HT-29 (cell line): Measurements from ENCODE around the gene METTL9. TPM values are rescaled to one million over a fixed set of nuclear protein-coding genes. Genes with fewer than 3 reads are reported as not detected.
"Not testable (repeated sequence)": the region's sequence is repeated elsewhere in the genome, so short reads cannot be mapped to it uniquely, and the experiment has no call there.

Source experiments
- DNase-seq: peaks from one replicate; pipeline ENCODE4 v3.0.0-alpha.2; 2015; ENCODE audit warnings: low spot score
- total RNA-seq: library from RNA; depleted of rRNA; stranded (reverse); fragments of >200 nt; shearing (Covaris generic); gene quantifications from 2 replicates; pipeline ENCODE4 v1.2.3, GENCODE V29; 2014

METTL9 gene
- total RNA-seq, 1 experiment from 2014 or later = 120 TPM

DNA sequence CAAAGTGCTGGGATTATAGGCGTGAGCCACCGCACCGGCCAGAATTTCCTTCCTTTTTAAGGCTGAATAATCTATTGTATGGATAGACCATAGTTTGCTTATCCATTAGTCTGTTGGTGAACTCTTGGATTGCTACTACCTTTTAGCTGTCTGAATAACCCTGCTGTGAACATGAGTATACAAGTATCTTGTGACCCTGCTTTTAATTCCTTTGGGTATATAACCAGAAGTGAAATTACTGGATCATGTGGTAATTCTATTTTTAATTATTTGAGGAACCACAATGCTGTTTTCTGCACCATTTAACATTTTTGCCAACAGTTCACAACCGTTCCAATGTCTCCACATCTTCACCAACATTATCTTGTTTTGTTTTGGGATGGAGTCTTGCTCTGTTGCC is 59.7 kb downstream of the METTL9 start:
- DNase-seq = no peak

DNA sequence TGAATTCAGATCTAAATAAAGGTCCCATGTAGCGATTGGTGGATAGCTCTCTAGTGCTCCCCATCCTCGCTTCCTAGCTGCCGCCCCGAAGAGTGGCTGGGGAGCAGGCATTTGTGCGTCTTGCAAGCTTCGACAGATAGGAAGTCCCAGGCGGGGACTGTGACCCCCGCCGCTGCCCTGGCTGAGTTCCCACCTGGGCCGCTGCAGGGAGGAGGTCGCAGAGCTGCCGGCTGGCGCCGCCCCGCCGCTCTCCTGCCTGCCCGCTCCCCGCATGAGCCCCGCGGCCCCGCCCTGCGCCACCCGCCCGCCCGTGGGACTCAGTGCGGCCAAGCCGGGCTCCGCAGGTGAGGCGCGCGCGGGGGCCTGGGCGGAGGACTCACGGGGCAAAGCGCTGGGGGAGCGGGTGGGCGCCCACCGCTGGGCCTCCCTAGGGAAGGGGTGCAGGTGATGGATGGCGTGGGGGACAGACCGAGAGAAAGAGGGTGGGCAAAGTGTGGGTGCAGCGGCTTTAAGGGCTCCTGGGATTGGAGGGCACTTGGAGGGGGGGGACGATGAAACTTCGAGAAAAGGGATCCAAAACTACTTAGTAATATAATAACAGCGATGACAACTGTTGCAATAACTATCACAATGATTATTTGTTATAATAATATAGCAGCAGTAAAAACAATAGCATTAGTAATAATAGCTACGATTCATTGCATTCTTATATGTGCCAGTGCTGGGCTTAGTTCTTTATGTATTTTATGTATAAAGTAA is 64.7 kb downstream of the METTL9 start, which contains the start of gene OTOA:
Gene OTOA, plus strand, starts transcription at position 80 of the 759 bp plus-strand sequence. CDS start 14,547 bp downstream, outside the sequence.
- DNase-seq = no peak

DNA sequence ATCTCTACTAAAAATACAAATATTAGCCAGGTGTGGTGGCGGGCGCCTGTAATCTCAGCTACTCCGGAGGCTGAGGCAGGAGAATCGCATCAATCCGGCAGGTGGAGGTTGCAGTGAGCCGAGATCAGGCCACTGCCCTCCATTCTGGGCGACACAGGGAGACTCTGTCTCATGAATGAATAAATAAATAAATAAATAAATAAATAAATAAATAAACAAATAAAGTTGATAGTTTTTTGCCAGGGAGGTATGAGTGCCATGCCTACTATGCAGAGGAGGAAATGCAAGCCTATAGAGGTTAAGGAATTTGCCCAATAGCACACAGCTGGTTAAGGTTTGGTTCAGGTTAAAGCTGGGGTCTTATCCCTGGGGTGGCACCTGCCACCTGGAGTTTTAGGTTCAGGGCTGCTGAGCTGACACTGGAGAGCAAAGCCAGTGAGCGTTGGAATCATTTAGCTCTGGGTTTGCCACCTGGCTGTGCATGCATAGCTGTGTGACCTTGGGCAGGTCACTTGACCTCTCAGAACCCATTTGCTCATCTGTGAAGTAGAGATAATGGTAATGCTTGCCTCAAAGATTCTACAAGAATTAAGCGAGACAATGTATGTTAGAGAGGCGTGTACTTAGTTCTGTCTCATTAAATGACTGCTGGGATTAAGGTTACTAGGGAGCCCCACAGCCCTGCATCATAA is 65.6 kb downstream of the METTL9 start:
- DNase-seq = no peak

DNA sequence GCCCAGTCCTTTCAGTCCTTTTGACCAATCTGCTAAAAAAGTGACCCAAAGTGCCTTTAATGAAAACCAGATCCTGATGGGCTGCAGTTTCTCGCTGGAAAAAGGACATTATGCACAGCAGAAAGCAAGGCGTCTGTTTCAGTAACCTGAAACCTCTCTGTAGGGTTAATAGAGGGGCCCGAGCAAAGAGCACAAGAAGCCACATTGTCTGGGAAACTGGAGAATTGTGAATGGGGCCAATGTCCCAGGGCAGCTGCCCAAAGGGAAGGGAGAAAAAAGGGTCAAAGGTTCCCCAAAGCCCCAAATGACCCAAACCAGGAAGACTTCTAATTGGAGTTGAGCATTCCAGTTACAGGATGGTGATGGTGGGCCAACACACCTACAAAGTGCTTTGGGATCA is 67.4 kb downstream of the METTL9 start:
- no peak for DNase-seq

DNA sequence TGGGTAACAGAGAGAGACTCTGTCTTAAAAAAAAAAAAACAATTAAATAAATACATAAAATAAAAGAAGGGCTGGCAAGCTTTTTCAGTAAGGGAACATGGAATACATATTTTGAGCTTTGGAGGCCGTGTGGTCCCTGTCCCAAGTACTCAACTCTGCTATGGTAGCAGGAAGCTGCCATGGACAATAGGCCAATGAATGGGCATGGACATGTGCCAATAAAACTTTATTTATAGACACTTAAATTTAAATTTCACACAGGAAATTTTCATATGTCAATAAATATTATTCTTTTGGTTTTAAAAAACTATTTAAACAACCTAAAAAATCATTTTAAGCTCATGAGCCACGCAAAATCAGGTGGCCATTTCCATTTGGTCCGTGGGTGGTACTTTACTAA is 68.2 kb downstream of the METTL9 start:
- DNase-seq = no peak

DNA sequence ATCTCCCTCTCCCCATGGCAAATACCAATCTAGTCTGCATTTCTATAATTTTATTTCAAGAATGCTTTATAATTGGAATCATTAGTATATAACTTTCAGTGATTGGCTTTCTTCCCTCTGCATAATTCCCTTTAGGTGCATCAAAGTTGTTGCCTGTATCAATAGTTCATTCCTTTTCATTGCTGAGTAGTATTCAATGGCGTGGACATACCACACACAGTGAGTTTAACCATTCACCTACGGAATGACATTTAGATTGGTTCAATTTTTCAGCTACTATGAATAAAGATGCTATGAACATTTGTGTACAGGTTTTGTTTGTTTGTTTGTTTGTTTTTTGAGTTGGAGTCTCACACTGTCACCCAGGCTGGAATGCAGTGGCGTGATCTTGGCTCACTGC is 74.1 kb downstream of the METTL9 start:
- no peak for DNase-seq

DNA sequence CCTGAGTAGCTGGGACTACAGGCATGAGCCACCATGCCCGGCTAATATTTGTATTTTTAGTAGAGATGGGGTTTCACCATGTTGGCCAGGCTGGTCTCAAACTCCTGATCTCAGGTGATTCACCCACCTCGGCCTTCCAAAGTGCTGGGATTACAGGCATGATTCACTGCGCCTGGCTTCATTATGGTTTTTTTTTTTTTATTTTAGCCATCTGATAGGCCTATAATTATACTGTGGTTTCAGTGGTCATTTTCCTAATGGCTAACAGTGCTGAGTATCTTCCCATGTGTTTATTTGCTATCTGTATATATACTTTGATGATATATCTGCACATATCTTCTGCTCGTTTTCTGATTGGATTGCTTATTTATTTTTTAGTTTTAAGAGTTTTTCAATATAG is 75.1 kb downstream of the METTL9 start:
- not testable (repeated sequence) for DNase-seq

DNA sequence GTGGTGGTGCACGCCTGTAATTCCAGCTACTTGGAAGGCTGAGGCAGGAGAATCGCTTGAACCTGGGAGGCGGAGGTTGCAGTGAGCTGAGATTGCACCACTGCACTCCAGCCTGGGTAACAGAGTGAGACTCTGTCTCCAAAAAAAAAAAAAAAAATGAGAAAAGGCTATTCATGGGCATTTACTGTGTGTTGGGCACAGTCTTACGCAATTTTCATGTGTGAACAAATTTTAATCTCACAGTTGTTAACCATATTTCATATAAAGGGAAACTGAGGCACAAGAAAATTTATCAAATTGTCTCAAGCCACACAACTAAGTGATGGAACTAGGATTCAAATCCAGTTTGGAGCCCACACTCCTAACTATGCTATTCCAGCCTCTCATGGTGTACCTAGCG is 81.3 kb downstream of the METTL9 start:
- not testable (repeated sequence) for DNase-seq

DNA sequence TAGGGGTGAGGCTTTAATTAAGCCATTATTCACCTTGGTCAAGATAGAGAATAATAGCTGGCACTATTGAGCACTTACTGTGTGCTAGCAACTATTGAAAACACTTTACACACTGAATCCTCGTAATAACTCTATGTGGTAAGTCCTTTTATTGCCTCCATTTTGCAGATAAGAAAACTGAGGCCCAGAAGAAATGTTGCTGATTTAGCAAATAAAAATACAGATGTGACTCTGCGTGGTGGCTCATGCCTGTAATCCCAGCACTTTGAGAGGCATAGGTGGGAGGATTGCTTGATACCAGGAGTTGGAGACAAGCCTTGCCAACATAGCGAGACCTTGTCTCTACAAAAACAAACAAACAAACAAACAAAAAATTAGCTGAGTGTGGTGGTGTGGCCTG is 83.8 kb downstream of the METTL9 start:
- no peak for DNase-seq

DNA sequence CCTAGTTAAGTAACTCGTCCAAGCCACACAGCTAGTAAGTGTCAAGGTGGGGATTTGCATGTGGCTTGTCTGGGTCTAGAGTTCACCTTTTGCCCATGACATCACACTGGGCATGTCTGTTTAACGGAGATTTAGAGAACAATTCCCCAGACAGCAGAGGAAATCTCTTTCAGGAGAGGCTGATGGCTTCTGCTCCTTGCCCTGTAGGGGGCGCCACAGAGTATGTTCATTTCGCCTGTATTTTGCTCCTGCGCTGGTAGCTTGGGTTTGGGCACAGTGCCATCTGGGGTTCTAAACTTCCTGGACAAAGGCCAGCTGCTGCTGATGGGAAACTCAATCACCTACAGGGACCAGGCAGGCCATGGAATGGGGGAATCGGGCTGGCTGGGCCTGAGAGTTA is 84.8 kb downstream of the METTL9 start:
- peak; percentile 52 for DNase-seq

DNA sequence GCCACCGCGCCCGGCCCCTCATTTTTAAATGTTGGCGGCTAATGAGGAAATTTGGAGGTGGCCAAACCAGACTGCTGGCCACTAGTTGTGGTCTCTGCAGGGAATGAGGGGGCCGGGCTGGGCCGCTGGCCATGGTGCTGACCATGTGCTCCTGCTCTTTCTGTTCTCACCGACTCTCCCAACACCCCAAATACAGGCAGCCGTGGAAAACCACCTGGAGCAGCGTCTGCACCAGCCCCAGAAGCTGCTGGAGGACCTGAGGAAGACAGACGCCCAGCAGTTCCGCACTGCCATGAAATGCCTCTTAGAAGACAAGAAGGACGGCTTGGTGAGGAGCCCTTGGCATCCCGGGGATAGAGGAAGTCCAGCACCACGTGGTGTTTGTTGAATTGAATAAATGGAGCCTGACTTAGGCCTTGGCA is 85.7 kb downstream of the METTL9 start:
- no peak for DNase-seq

DNA sequence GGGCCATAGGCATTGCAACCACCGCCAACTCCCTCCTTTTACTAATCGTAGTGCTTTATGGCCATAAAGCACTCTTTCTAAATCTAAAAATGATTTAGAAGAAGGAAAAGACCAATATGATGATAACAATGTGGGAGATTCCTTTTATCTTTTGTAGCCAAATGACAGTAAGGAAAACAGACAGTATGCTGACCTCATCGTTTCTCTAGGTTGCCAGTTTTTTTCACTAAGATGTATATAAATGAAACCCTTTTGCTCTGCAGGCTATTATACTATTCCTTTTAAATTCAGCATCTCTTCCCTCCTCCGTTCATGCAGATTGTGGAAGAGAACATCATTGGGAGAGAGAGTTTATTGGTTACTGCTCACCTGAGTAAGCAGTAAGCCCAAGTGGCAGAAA is 89.7 kb downstream of the METTL9 start:
- DNase-seq = no peak

DNA sequence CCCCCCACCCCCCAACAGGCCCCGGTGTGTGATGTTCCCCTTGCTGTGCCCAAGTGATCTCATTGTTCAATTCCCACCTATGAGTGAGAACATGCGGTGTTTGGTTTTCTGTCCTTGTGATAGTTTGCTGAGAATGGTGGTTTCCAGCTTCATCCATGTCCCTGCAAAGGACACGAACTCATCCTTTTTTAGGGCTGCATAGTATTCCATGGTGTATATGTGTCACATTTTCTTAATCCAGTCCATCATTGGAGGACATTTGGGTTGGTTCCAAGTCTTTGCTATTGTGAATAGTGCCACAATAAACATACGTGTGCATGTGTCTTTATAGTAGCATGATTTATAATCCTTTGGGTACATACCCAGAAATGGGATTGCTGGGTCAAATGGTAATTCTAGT is 91.6 kb downstream of the METTL9 start:
- not testable (repeated sequence) for DNase-seq

DNA sequence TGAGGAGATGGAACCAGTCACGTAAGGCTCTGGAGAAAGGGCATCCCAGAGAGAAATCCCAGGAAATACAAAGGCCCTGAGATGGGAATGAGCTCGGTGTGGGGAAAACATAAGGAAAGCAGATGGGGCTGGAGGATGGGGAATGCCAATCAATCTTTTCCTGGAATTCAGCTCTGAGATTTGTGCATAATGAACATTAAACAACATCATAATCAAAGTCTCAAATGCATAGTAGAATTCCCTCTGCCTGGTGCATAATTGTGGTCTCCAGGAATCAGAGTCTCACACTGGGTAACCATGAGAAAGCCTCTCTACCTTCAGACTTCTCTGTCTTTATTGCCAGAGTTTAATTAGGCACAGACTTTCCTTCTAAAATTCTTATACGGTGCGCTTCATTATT is 95.2 kb downstream of the METTL9 start:
- DNase-seq = no peak

DNA sequence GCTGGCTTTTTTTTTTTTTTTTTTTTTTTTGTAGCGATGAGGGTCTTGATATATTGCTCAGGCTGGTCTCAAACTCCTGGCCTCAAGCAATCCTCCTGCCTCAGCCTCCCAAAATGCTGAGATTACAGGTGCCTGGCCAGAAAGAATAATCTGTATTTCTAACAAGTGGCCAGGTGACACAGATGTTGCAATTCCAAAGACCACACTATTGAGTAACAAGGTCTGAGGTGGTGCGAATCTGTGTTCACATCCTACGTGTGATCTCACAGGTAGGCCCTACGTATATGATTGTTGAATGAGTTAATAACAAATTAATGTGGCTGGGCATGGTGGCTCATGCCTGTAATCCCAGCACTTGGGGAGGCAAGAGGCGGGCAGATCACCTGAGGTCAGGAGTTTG is 97.7 kb downstream of the METTL9 start:
- DNase-seq = no peak

DNA sequence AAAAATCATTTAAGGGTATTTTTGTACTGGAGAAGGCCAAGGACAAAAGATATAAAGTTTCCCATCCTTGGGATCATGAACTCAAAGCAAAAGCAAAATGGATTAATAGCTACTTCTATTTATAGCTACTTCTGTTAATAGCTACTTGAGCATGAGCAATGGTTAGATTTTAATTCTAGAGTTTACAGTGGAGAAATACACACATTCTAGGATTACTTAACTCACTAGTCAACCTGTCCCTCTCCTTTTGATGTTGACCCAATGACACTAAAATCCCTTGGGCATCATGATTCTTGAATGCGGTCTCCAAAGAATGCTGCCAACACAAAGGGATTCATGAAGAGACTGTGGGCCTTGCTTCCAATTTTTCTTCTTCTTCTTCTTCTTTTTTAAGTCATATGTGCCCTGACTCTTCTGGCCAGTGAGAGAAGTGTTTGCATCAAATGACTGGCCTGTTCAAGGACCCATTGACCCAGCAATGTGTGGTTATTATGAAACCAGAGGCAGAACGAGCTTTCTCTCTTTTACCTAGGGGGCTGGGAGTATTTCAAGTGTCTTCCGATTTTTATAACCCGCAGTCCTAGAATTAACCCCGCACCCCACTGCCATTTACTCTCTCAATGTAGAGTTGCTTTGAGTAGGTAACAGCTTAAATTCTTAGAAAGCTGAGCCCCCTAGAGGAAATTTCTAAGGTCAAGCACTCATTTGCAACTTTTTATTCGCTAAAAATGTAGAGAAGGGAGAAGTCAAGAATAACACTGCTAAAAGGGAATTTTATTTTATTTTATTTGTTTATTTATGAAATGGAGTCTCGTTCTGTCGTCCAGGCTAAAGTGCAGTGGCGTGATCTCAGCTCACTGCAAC is 99.0 kb downstream of the METTL9 start:
- no peak for DNase-seq

DNA sequence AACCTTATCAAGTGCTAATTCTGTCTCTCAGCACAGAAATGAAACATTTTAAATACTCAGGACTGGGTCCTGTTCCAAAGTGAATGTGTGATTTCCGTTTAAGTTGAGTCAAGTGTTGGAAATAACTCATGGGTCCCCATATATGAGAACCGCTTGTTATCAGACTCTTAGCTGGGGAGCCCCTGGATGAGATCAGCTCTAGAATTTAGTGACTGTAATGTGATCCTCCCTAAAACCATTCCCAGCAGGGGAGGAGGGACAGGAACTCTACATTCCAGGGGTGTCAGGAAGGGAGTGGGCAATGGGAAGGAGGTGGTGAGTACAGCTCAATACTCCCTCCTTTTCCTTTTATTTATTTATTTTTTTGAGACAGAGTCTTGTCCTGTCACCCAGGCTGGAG is 101.9 kb downstream of the METTL9 start:
- no peak for DNase-seq

DNA sequence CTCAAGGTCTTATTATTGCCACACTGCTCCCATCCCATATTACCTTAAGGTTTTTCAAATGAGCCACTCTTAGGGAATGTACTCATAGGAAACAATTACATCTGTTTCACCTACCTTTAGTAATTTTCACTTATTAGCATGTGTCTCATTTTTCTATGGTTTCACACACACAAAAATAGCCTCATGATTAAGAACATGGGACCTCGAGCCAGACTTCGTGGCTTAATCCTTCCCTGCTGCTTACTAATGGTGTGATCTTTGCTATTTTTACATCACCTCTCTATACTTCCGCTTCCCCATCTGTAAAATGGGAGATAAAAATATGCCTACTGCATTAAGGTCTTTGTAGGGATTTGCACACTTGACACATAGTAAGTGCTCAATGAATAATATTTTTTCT is 102.9 kb downstream of the METTL9 start:
- no peak for DNase-seq

DNA sequence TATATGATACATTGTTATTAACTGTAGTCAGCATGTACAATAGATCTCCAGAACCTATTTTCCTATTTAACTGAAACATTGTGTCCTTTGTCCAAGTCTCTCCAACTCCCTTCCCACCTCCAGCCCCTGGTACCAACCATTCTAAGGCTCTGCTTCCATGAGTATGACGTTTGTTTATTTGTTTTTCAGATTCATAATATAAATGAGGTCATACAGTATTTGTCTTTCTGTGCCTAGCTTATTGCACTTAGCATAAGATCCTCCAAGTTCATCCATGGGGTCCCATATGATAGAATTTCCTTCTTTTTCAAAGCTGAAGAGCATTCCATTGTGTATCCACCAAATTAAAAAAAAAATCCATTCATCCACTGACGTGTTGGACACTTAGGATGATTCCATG is 103.8 kb downstream of the METTL9 start:
- no peak for DNase-seq

DNA sequence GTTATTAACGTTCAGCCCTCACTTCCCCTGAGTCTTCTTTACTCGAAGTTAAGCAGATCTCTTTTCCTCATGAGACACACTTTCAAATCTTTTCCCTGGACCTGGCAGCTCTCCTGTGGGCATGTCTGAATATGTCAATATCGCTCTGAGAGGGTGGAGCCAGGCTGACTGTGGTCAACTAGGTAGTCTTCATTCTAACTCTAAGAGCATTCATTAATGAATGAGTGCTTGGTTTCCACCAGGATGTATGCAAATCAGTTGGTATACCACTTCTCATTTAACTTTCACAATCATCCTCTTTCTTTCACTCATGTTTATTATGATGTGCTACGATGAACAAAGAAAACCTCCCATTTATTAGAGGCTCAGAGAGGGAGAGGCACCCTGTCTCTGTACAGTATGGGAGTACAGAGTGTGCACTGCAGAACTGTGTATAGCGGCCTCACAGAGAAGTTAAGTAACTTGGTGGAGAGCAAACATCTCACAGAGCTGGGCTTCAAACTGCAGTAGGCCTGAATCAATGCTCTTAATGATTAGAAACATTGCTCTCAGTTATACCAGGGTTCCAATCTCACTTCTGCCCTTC is 104.3 kb downstream of the METTL9 start:
- no peak for DNase-seq

DNA sequence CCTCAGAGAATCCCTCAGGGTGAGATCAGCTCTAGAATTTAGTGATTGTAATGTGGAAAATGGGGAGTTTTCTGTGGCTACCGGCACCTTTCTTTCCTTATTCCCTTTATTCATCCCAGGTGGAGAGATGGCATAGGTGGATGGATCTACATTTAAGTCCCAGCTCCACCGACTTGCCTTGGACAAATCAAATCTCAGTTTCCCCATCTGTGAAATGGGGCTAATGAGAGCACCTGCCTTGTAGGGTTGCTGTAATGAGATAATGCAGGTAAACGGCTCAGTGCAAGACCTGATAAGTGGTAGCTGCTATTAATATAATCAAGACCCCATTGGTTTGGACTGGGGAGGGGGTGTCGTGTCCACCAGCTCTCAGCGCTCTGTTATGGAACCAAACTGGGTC is 104.9 kb downstream of the METTL9 start:
- DNase-seq = no peak

DNA sequence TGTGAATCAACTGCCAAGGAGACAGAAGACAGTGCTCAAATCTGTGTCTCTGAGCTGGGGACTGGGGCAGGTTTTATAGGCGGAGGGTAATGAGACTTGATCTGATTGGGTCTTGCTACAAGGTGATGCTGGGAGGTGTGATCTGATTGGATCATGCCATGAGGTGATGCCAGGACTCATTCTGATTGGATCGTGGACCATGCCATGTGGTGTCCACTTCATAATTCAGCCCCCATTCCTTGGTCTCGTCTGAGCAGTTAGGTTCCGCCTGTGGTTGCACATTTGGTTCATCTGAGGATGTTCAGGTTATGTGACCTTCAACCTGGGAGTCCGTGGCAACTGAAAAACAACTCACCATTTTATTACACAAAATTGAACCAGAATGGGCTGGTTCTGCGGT is 105.4 kb downstream of the METTL9 start:
- DNase-seq = no peak
